Ovary (tissue), 3 donors: ENCODE results near the gene CPVL.

Source experiments
- CTCF ChIP-seq, 3 donors: fragments of 450-650 bp in 2 of 3; fragments of 200-600 bp in 1 of 3; IDR thresholded peaks; one replicate each; pipeline versions ENCODE4 v1.5.1 to v1.8.0; 2016 to 2022; ENCODE audit warnings: antibody characterized with exemption in 3 of 3, mild to moderate bottlenecking in 1 of 3
- EP300 ChIP-seq: sonication (generic); formaldehyde crosslinking; IDR thresholded peaks from one replicate; pipeline ENCODE4 v1.6.1; 2017; ENCODE audit warnings: antibody characterized with exemption
- POLR2A ChIP-seq: fragments of 450-650 bp; IDR thresholded peaks from one replicate; pipeline ENCODE4 v1.6.1; 2017; ENCODE audit warnings: antibody characterized with exemption, mild to moderate bottlenecking, moderate library complexity
- donor health status: DM: no; HTN: no; CAD: no.

DNA sequence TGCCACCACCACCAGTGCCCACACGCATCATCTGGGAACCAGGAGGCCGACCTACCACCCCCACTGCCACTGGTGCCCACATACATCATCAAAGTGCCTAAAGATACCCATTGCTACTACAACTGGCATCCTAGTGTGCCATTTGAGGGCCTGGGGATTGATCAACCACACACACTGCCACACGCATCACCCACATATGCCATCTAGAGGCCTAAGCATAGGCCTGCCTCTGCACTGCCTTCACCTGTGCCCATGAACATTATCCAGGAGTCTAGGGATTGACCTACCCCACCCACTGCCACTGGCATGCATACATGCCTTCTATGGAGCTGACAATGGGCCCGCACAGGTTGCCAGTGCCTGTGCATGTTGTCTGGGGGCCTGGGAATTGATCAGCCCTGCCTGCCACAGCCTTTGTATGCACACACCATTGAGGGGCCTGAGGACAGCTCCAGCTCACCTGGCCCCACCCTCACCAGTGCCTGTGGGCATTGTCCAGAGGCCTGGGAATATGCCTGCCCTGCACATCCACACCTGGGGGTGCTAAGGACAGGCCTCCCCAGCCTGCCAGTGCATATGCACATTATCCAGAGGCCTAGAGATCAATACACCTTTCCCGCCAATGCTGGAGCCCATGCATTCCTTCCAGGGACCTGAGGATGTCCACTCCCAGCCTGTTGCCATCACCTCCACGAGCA lies 123.9 kb downstream of the CPVL start:
- no peak for TF ChIP-seq POLR2A
- no peak for TF ChIP-seq CTCF (IDR thresholded peaks at IDR 0.05)
- TF ChIP-seq EP300, result no peak
